ENCODE data around the gene MAGED4. TPM values are rescaled to one million over a fixed set of nuclear protein-coding genes. Genes with fewer than 3 reads are reported as not detected.
"Not testable (repeated sequence)": the region's sequence is repeated elsewhere in the genome, so short reads cannot be mapped to it uniquely, and the experiment has no call there.

Gene MAGED4
- 1 to 10 TPM in 2 of 4 donors, under 1 TPM in 2; 0.47 to 6.4 (median 3.3) TPM for total RNA-seq

- not testable (repeated sequence) for DNase-seq (ENCODE audit: low spot score)
- ATAC-seq (ENCODE audit: low FRiP score): peak; percentile 46
Measured at GRCh38 chrX:52184440-52185077, at the start of gene MAGED4. TSS of gene MAGED4 (plus strand) at chrX:52184888. CDS start at chrX:52185923, 1,035 bp downstream.

GRCh38 chrX:52138830-52139544, 45.7 kb upstream of the MAGED4 start:
- TF ChIP-seq CTCF (IDR thresholded peaks at IDR 0.05): no peak
- DNase-seq (ENCODE audit: low spot score) (no peak), ATAC-seq (ENCODE audit: low FRiP score) (no peak)

GRCh38 chrX:52139545-52139895, 45.2 kb upstream of the MAGED4 start:
- DNase-seq (ENCODE audit: low spot score): no peak

GRCh38 chrX:52140020-52140419, 44.7 kb upstream of the MAGED4 start:
- no peak for ATAC-seq (ENCODE audit: low FRiP score)
- no peak for DNase-seq (ENCODE audit: low spot score)
- no peak for TF ChIP-seq CTCF (IDR thresholded peaks at IDR 0.05)

More at GRCh38 chrX:52139545-52139895, 45.2 kb upstream of the MAGED4 start:
- TF ChIP-seq CTCF (IDR thresholded peaks at IDR 0.05): no peak
- no peak for ATAC-seq (ENCODE audit: low FRiP score)

- not testable (repeated sequence) for DNase-seq (ENCODE audit: low spot score); ATAC-seq (ENCODE audit: low FRiP score)
Measured at GRCh38 chrX:52150667-52151066, 34.0 kb upstream of the MAGED4 start.

- not testable (repeated sequence) for ATAC-seq (ENCODE audit: low FRiP score); DNase-seq (ENCODE audit: low spot score)
Measured at GRCh38 chrX:52160140-52160539, 24.5 kb upstream of the MAGED4 start.

GRCh38 chrX:52166840-52167239, 17.8 kb upstream of the MAGED4 start:
- no peak for TF ChIP-seq CTCF (IDR thresholded peaks at IDR 0.05)
- ATAC-seq (ENCODE audit: low FRiP score) (no peak), DNase-seq (ENCODE audit: low spot score) (no peak)

- ATAC-seq (ENCODE audit: low FRiP score); DNase-seq (ENCODE audit: low spot score): not testable (repeated sequence)
Measured at GRCh38 chrX:52171055-52171454, 13.6 kb upstream of the MAGED4 start.

- DNase-seq (ENCODE audit: low spot score): not testable (repeated sequence)
- peak; percentile 33 for ATAC-seq (ENCODE audit: low FRiP score)
Measured at GRCh38 chrX:52185078-52185453, 378 bp downstream of the MAGED4 start.

GRCh38 chrX:52211405-52211804, 26.7 kb downstream of the MAGED4 start:
- not testable (repeated sequence) for DNase-seq (ENCODE audit: low spot score); ATAC-seq (ENCODE audit: low FRiP score)
